ENCODE results near the gene TSSC4.

GRCh38 chr11:2411446-2412305 lies 11.1 kb downstream of the TSSC4 start:
- TF ChIP-seq TAF1 (IDR thresholded peaks at IDR 0.05; ENCODE audit: borderline replicate concordance, insufficient read depth, low read length), result no peak
- no peak for TF ChIP-seq SIN3A (IDR thresholded peaks at IDR 0.05; ENCODE audit: borderline replicate concordance, insufficient read depth, low read length)
- TF ChIP-seq, protein P1, sequence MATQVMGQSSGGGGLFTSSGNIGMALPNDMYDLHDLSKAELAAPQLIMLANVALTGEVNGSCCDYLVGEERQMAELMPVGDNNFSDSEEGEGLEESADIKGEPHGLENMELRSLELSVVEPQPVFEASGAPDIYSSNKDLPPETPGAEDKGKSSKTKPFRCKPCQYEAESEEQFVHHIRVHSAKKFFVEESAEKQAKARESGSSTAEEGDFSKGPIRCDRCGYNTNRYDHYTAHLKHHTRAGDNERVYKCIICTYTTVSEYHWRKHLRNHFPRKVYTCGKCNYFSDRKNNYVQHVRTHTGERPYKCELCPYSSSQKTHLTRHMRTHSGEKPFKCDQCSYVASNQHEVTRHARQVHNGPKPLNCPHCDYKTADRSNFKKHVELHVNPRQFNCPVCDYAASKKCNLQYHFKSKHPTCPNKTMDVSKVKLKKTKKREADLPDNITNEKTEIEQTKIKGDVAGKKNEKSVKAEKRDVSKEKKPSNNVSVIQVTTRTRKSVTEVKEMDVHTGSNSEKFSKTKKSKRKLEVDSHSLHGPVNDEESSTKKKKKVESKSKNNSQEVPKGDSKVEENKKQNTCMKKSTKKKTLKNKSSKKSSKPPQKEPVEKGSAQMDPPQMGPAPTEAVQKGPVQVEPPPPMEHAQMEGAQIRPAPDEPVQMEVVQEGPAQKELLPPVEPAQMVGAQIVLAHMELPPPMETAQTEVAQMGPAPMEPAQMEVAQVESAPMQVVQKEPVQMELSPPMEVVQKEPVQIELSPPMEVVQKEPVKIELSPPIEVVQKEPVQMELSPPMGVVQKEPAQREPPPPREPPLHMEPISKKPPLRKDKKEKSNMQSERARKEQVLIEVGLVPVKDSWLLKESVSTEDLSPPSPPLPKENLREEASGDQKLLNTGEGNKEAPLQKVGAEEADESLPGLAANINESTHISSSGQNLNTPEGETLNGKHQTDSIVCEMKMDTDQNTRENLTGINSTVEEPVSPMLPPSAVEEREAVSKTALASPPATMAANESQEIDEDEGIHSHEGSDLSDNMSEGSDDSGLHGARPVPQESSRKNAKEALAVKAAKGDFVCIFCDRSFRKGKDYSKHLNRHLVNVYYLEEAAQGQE (IDR thresholded peaks at IDR 0.05; ENCODE audit: insufficient read depth in 1 of 2, low read depth in 2 of 2, low read length in 2 of 2), result no peak
- TF ChIP-seq POLR2AphosphoS5 (IDR thresholded peaks at IDR 0.05; ENCODE audit: low read depth, low read length), result no peak
- TF ChIP-seq FOXP2 (optimal IDR thresholded peaks at IDR 0.05; ENCODE audit: borderline replicate concordance, extremely low read depth, extremely low read length, insufficient read depth), result no peak
